GM19324 (cell line): ENCODE measurements around the gene MRGPRF.

ENCODE experiments used
- ATAC-seq: cut with Tn5 transposase; IDR thresholded peaks from one replicate; pipeline ENCODE4 v1.9.1; 2021; ENCODE audit warnings: mild to moderate bottlenecking, moderate library complexity; ENCODE audit not compliant: unreplicated experiment, low FRiP score

Gene MRGPRF

DNA sequence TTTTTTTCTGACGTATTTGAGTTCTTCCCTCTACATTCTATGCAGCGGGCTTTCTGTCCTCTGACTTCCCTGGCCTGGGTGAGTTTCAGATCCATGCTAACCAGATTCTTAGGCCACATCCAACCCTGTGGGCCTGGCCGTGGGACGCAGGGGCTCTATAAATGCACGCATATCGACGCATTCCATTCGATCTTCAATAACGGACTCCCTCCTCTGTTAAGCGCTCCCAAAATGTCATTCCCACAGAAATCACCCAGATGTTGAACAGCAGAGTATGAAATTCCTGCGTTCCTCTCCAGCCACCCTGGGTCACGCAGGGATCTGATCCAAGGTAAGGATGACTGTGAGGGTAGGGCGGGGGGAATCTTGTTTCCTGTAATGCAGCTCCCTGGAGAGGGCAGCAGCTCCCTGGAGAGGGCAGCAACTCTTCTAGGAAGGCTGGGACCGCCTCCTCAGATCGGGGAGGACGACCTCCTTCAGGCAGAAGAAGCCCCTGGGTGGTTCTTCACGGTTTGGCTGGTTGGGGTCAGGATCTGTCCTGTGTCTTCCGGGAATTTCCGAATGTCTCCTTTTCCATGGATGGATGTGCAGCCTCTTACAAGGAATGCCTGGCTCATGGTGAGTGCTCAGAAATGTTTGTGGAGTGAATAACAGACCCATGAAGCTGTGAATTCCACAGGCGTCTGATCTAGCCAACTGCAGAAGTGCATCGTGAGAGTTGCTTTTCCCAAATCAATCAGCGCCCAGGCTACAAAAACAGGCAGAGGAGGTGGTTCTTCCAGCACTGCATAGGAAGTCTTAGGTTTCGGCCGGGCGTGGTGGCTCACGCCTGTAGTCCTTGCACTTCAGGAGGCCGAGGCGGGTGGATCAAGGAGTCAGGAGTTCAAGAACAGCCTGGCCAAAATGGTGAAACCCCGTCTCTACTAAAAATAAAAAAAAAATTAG, 44.5 kb downstream of the MRGPRF start:
- no peak for ATAC-seq

DNA sequence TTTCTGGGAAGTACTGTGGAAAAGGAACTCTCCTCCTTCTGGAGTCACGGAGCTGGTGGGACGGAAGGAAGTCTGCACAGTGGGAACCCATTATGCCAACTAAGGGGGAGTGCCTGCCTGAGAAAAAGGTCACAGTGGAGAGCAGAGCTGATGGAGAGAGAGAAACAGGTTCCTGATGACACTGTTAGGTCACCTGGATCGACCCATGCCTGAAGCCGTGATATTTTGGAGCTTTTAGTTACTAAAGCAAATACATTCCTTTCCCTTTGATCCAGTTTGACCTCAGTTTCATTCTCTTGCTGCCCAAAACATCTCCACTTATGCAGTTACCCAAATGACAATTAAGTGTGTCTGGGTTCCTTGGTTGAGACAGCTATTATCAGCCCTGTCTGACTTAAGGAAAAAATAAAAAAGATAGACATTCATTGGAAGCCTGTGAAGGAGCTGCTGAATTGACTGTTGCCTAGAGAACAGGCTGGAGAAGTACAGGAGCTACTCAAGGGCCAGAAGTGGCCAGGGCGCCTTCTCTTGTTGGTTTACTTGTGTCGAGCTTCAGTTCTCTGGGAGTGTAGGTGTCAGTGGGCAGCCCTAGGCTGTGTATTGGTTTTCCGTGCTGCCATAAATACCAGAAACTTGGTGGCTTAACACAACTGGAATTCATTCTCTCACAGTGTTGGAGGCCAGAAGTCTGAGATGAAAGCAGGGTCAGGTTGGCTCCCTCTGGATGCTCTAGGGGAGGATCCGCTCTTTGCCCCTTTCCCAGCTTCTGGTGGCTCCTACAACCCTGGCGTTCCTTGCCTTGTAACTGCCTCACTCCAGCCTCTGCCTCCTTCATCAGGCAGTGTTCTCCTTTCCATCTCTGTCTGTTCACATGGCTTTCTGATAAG, 45.9 kb downstream of the MRGPRF start:
- no peak for ATAC-seq

DNA sequence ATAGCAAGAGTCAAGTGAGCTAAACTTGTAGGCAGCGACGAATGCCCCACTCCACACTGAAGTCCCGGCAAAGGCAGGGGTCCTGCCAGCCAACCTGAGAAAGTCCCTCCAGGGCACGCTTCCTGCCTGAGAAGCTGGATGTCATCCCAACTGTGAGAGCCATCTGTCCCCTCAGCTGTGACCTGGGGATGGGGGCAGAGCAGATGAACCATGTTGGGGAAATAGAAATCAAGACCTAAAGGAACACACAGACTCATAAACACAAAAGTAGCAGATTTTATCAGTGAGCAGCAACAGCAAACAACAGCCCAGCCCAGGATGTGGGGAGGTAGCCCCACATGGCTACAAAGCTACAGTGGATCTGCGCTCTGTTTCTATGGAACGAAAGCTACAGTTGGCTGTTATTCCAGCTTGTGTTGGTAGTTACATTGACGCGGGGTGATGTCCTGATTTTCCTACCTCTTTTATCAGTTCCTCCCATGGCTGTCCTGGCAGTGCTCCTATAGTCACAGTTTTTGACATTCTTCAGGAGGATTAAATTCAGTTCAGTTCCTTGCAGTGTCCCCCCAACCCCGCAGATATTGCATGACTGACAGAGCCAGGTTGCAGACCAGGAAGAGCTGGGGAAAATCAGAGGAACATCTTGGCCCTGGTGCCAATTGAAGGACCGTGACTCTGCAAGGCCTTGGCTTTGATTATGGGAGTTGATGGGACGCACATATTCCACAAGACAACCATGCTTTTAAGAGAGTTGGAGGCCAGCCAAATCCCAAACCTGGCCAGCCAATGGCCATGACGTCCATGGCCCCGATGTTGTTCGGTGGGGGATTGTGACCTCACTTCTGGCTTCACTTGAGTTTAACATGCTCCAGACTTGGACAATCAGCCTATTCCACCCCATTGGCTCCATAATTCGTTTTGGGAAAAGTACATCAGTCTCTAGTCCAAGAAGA, 46.9 kb downstream of the MRGPRF start:
- no peak for ATAC-seq

DNA sequence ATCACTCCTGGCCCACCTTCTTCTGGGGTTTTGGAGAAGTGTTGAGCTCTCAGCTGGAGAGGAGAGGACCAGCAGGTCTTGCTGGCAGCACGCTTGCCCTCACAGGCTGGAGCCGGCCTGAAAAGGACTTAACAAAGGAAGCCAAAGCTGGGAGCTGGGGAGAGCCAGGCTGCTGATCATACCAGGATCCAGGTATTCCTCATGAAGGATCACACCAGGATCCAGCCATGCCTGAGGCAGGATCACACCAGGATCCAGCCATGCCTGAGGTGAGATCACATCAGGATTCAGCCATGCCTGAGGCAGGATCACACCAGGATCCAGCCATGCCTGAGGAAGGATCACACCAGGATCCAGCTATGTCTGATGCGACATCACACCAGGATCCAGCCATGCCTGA, 49.3 kb downstream of the MRGPRF start:
- ATAC-seq = no peak

DNA sequence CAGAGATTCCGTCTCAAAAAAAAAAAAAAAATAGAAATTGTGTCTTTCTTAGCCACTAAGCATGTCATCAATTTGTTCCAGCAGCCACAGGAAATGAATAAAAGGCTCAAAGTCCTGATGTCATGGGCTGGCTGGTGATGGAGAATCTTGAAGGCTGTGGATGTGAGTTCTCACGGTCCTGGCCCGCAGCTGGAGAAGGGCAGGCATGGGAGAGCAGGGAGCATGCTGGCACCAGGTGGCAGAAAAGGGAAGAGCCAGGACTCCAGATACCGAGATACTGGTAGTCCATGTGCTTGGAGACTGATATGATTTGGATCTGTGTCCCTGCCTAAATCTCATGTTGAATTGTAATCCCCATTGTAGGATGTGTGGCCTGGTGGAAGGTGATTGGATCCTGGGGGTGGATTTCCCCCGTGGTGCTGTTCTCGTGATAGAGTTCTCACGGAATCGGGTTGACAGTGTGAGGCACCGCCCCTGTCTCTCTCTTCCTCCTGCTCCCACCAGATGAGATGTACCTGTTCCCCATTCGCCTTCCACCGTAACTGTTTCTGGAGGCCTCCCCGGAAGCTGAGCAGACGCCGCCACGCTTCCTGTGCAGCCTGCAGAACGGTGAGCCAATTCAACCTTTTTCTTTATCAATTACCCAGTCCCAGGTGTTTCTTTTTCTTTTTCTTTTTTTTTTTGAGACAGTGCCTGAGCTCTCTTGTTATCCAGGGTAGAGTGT, 50.4 kb downstream of the MRGPRF start:
- no peak for ATAC-seq

DNA sequence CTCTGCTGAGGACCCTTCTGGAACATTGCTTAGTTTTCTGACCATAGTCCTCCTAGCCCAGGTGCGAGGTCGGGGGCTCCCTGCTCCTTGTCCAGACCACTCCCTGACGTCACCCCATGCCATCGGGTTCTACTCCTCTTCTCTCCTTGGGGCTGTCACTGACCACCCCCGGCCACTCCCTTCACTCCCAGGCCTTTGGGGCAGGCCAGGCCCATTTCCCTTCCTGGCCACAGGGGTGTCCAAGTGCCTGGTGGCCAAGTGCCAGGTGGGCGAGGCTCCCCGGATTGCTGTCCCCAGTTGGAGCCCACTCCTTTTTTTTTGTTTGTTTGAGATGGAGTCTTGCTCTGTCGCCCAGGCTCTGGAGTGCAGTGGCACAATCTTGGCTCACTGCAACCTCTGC, 51.8 kb downstream of the MRGPRF start:
- no peak for ATAC-seq

DNA sequence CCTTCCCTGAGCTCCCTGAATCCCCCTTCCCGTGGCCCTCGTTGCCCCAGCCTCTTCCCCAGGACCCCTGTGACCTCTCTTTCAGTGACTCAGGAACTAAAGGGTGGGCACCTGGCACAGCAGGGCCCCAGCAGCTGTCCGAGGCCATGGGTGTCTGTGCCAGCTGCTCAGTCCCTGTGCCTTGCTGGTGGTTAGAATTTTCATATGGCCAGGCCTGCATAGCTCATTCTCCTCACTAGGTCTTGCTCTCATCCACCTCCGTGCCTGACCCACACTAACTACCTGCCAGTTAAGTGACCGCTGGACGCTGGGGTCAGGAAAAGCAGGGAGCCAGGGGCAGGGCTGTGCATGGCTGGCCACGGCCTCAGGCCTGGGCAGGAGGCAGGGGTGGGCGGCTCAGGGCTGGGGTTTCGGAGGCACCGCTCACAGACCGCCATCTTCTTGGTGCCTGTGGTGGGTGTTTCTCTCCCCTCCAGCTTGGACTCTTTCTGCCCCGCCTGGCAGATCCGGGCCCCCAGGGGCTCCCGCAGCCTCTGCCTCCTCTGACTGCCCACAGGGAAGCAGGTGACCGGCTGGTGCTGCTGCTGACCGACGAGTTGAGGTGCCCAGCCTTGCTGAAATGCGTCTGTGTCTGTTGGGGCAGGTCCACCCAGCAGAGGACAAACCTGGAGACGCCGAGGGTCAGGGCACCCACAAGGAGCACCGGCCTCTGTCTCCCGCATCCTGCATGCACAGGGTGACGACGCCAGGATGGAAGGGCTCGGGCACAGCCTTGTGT, 52.6 kb downstream of the MRGPRF start:
- ATAC-seq = no peak

DNA sequence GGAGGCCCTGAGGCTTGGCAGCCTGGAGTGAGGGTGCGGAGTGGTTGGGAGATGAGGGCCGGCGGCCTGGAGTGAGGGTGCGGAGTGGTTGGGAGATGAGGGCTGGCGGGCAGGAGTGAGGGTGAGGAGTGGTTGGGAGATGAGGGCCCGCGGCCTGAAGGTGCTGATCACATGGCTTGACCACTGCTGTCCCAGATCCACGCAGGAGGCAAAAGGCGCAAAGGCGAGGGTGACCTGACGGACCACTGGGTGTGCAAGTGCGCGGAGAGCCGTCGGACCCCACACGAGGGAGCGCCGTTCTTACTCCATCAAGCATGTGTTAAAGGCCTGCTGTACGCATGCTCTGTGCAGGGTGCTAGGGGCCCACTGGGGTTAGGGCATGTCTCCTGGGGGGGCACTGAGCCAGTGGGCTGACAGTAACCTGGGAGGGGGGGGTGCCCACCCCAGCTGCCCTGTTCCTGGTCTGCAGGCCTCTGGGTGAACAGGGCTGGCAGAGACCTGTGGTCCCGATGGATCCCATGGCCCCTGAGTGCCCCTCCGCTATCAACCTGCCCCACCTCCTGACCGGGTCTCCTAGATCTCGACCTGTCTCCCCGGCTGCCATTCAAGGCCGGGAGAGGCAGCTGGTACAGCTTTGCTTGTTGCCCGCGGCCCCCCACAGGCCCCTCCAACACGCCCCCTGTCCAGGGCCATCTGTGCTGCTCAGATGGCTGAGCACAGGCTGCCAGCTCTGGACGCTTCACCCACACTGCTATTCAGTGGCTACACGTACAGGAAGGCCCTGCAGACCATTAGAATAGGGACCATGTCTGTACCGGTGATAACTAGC, 53.4 kb downstream of the MRGPRF start:
- no peak for ATAC-seq

DNA sequence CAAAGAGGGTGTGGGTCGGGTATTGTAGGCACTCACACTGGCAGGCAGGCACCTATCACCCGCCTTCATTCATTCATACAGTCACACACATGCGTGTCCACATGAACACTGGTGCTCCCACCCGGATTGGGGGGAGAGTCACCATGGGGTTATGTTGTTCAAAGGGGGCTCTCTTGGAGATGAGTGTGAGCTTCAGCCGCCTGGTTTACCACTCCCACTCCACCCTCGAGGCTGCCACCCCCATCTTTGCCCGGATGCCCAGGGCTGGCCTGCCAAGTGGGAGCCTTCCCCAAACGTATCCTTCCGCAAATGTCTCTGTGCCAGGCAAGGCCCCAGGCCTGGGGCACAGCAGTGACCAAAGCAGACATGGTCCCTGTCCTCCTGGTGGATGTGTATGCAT, 54.8 kb downstream of the MRGPRF start:
- no peak for ATAC-seq

DNA sequence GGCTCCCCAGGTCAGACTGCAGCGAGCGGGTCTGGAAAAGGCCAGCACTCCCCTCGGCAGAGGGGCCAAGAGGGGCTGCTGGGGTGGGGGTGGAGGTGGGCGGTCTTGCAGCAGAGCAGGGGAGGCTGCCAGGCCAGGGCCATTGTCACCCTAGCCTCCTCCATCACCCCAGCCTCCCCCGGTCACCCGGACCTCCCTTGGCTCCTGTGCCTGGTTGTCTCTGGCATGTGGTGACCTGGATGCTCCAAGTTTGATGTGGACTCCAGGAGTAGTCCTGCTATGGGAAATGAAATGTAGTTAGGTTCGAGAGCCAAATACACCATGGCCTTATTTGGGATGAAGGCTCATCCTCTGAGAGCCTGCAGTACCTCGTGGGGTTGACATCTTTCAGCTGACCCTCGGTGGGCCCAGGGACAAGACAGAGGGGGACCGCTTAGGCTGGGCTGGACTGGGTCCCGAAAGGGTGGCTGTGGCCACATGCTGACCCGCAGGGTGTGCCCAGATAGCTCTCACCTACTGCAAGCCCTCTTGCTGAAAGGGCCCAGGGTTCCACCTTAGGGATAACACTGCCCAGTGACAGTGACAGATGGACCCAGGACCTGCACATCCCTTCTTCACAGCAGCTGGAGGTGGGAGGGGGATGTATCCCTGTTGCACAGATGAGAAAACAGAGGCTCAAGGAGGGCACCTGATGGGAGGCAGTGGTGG, 56.3 kb downstream of the MRGPRF start:
- ATAC-seq = no peak

DNA sequence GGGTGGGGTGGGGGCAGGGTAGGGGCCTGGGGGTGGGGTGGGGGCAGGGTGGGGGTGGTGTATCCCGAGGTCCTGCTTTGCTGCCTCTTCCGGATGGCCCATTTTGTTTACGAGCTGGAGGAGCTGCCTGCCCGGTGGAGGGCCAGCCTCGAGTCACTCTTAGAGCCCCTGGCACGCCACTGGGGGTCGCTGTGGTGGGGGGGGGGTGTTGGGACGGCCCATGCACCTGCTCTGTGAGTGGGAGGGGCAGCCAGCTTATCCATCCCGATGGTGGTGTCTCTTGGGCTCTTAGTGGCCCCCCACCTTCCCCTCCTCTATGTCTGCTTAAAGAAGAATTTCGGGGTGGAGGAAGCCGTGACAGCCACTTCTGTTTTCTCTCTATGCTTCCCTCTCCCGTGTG, 56.9 kb downstream of the MRGPRF start:
- no peak for ATAC-seq

DNA sequence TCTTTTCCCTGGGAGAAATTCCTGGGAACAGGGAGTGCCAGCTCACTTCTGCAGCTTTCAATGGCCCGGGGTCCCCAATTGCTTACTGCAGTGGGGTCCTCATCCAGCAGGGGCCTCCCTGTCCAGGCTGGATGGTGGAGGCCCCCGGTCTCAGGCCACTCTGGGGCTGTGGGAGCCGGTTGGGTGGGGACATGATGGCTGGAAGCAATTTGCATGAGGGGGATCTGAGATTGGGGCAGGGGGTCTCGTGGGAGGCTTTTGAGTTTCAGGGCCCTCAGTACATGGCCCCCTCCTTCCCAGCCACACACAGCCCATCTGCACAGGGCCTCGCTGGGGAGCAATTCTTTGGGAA, 57.5 kb downstream of the MRGPRF start:
- ATAC-seq = no peak

DNA sequence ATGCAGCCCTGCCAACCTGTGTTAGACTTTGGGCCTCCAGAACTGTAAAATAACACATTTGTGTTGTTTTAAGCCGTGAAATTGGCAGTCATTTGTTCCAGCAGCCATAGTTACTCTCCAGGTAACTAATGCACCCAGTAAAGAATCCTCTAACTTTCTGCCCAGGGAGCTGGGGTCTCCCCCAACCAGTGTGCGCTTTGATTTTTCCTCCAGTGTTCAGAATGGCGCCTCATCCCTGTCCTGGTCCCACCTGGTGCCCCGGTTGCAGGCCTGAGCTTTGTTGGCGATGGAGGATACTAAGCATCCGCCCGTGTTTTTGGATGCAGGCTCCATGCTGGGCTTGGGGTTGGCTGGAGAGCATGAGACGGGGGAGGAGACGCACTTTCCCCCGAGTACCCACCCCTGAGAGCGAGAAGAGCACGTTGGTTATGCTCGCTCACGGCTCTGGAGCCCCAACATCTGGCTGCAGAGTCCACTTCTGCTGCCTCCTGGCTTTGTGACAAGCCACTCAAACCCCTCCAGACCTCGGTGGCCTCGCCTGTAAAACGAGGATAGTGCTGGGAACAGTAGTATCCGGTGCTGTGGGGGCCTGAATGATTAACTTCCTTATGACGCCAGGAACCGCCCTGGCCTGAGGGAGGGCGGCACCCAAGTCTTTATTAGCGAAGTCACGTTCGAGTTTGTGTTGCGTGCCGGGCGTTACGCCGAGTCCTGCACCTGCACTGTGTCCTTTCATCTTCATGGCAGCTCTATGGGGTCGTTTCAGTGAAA, 58.0 kb downstream of the MRGPRF start:
- ATAC-seq = no peak
